HG03045 (cell line): Measurements from ENCODE around the gene SYNE1.
"Not testable (repeated sequence)": the region's sequence is repeated elsewhere in the genome, so short reads cannot be mapped to it uniquely, and the experiment has no call there.

Source experiments
- ATAC-seq: cut with Tn5 transposase; IDR thresholded peaks from one replicate; pipeline ENCODE4 v1.9.1; 2021; ENCODE audit warnings: mild to moderate bottlenecking, moderate library complexity; ENCODE audit not compliant: unreplicated experiment

The SYNE1 gene

DNA sequence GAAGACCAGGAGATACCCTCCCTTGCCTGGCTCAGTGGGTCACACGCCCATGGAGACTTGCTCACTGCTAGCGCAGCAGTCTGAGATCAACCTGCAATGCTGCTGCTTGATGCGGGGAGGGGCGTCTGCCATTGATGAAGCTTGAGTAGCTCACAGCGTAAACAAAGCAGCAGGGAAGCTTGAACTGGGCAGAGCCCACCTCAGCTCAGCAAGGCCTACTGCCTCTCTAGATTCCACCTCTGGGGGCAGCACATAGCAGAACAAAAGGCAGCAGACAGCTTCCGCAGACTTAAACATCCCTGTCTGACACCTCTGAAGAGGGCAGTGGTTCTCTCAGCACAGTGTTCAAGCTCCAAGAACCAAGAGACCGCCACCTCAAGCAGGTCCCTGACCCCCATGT, 558.4 kb downstream of the SYNE1 start:
- no peak for ATAC-seq

DNA sequence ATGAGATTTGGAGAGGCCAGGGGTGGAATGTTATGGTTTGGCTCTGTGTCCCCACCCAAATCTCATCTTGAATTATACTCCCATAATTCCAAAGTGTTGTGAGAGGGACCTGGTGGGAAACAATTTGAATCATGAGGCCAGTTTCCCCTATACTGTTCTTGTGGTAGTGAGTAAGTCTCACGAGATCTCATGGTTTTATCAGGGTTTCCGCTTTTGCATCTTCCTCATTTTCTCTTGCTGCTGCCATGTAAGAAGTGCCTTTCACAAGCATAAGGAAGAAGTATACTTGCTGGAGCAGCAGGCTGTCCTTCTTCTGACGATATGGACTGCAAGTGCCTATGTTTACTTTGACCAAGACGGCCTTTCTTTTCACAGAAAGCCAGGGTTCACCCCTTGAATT, 559.2 kb downstream of the SYNE1 start:
- ATAC-seq = no peak

- not testable (repeated sequence) for ATAC-seq
Measured at GRCh38 chr6:152076242-152076641, 560.9 kb downstream of the SYNE1 start.

DNA sequence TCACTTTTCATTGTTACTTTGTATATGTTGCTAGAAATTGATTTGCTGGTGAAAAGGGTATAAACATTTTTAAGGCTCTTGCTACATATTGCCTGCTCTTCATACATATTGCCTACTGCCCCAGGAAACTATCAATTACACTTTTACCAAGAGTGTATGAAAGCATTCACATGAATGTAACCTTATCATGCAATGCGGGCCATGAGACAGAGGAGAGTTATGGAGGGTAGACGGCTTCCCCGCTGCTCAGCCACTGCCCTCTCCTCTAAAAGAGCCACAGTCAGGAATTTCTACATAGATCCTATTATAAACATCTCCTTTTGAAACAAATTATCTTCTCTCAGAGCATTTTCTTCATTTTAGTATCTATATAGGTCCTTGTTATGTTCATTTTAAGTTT, 565.3 kb downstream of the SYNE1 start:
- no peak for ATAC-seq
